Measurements from ENCODE around the gene GSTA5. TPM values are rescaled to one million over a fixed set of nuclear protein-coding genes. Genes with fewer than 3 reads are reported as not detected.
"Not testable (repeated sequence)": the region's sequence is repeated elsewhere in the genome, so short reads cannot be mapped to it uniquely, and the experiment has no call there.

Gene GSTA5
- polyA plus RNA-seq, 12 donors = not detected

DNA sequence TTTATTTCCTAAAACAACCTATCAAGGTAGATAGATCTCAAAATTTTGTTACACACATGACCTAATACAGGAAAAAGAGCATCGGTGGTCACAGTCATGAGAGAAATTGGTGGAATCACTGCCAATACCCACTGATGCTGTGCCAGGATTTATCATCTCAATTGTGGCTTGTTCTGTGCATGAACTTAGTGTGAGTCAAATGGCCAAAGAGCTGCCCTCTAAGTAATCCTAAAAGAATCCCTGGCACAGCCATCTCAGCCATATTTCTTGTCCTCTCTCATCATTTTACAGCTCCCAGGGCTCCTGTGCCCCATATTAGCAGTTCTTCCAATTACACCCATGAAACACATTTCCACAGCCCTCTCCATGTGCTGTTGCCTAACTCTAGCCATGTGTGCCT lies 6.1 kb downstream of the GSTA5 start:
- no peak for DNase-seq

DNA sequence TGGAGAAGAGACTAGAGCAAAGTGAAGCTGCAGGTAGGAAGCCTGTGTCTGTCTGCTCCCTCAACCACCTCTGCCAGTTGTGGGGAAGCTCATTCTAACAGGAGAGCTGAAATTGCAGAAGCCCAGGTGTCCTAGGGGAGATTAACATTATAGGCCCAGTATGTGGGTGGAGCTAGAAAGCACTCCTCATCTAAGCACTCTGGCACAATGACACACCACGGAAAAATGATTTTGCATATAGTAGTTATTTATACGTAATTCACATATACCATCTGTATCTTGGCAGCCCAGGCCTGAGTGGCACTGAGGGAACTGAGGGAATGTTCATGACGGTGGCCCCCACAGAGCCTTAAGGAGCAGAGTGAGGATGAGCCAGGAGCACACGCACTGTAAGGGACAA lies 9.7 kb downstream of the GSTA5 start:
- not testable (repeated sequence) for DNase-seq

DNA sequence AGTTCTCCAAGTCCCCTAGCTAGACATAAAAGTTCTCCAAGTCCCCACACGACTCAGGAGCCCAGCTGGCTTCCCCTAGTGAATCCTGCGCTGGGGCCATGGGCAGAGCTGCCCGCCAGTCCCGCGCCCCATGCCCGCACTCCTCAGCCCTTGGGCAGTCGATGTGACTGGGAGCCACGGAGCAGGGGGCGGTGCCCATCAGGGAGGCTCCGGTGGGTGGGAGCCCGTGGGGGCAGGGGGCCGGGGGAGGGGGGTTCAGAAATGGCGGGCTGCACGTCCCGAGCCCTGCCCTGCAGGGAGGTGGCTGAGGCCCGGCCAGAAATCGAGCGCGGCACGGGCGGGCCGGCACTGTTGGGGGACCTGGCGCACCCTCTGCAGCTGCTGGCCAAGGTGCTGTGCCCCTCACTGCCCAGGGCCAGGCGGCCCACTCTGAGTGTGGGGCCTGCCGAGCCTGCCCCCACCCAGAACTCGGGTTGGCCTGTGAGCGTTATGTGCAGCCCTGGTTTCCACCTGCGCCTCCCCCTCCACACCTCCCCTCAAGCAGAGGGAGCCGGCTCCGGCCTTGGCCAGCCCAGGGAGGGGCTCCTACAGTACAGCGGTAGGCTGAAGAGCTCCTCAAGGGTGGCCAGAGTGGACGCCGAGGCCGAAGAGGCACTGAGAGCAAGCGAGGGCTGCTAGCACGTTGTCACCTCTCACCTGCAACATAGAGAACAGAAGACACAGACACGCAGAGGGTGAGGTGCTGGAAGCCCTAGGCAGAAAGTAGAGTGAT lies 11.4 kb downstream of the GSTA5 start:
- no peak for DNase-seq

DNA sequence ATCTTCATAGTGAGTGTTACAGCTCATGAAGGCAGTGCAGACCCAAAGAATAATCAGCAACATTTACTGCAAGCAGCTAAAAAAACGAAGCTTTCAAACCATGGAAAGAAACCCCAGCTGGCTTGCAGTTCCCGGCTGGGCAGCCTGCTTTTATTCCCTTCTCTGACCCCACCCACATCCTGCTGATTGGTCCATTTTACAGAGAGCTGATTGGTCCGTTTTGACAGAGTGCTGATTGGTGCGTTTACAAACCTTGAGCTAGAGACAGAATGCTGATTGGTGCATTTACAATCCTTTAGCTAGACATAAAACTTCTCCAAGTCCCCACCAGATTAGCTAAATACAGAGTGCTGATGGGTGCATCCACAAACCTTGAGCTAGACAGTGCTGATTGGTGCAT lies 12.0 kb downstream of the GSTA5 start:
- DNase-seq = not testable (repeated sequence)

DNA sequence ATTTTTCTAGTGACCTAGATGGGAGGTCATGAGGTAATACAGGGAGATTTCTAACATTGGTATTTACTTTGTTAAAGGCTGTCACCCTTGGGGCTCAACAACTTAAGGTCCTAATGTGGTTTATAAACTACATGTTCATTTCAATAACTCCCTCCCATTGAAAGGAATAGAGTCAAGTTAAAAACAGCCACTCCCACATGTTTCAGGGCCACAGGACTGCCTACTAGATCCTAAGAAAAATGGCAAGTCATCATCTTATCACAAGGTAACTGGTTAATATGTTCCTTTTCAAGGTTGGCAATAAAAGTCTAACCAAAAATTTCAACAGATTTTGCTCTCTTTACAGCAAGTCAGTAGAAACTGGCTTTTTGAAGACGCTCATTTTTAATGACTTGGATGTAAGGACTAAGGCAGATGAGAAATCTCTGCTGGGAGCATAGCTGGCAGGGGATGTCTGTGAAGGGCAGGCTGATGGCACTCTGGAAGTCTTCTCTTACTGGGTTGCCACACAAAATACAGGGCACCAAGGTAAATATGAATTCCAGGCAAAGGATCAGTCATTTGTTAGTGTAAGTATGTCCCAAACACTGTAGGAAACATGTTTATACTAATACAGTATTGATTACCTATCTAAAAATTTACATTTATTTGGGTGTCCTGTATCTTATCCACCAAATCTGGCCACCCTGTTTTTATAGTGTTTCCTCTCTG lies 13.4 kb downstream of the GSTA5 start:
- DNase-seq = not testable (repeated sequence)

DNA sequence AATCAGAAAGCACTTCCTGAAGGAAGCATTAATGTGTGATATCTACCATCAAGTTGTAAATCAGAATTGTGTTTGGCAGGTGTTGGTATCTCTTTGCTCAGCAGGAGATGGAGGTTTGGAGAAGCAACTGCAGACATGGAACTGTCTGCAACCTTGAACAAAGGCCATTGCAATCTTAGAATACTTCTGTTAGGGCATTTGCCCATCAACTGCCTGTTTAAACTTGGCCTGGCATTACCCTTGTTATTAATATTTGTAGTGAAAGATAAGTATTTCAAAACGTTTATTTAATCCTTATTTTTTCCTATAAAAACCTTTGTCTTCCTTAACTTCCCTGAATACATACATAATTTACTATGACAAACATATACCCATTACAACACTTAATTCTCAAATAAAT lies 14.1 kb downstream of the GSTA5 start:
- no peak for DNase-seq

DNA sequence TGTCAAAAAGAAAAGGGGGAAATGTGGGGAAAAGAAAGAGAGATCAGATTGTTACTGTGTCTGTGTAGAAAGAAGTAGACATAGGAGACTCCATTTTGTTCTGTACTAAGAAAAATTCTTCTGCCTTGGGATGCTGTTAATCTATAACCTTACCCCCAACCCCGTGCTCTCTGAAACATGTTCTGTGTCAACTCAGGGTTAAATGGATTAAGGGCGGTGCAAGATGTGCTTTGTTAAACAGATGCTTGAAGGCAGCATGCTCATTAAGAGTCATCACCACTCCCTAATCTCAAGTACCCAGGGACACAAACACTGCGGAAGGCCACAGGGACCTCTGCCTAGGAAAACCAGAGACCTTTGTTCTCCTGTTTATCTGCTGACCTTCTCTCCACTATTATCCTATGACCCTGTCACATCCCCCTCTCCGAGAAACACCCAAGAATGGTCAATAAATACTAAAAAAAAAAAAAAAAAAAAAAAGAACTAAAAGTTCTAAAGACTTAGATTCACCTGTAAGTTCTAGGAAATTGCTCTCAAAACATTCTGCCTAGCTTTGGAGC lies 14.6 kb downstream of the GSTA5 start:
- DNase-seq = not testable (repeated sequence)

DNA sequence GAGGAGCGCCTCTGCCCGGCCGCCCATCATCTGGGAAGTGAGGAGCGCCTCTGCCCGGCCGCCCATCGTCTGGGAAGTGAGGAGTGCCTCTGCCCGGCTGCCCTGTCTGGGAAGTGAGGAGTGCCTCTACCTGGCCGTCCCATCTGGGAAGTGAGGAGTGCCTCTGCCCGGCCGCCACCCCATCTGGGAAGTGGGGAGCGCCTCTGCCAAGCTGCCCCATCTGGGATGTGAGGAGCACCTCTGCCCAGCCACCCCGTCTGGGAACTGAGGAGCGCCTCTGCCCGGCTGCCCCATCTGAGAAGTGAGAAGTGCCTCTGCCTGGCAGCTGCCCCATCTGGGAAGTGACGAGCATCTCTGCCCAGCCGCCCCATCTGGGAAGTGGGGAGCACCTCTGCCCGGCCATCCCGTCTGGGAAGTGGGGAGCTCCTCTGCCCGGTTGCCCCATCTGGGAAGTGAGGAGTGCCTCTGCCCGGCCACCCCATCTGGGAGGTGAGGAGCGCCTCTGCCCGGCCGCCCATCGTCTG lies 15.3 kb downstream of the GSTA5 start:
- DNase-seq = not testable (repeated sequence)

DNA sequence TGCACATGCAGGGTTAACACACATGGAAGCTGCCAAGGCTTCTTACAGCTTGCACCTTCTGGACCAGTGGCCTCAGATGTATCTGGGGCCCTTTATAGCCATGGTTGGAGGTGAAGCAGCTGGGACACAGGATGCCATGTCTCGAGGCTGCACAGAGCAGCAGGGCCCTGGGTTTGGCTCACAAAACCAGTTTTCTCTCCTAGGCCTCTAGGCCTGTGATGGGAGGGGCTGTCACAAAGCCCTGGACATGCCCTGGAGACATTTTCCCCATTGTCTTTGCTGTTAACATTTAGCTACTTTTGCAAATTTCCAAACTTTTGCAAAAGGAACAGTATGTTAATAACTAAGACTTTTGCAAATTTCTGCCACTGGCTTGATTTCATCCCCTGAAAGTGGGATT lies 18.8 kb downstream of the GSTA5 start:
- no peak for DNase-seq

DNA sequence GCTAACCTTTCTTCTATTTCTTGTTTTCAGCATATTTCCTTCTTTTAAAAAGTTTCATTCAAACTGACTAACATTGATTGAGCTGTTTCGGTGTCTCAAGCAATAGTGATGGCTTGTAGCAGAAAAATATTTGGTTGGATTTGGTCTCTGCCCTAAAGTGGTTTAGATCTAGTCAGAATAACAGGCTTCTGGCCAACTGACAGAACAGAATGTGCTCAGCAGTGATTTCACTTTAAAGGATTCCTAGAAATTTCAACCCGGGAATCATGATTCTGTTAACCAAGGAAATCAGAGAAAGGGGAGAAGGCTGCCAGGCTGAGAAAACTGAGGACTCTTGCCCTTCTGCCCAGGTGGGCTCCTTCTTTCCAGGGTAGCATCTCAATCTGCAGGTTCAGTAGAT lies 20.4 kb downstream of the GSTA5 start:
- no peak for DNase-seq

DNA sequence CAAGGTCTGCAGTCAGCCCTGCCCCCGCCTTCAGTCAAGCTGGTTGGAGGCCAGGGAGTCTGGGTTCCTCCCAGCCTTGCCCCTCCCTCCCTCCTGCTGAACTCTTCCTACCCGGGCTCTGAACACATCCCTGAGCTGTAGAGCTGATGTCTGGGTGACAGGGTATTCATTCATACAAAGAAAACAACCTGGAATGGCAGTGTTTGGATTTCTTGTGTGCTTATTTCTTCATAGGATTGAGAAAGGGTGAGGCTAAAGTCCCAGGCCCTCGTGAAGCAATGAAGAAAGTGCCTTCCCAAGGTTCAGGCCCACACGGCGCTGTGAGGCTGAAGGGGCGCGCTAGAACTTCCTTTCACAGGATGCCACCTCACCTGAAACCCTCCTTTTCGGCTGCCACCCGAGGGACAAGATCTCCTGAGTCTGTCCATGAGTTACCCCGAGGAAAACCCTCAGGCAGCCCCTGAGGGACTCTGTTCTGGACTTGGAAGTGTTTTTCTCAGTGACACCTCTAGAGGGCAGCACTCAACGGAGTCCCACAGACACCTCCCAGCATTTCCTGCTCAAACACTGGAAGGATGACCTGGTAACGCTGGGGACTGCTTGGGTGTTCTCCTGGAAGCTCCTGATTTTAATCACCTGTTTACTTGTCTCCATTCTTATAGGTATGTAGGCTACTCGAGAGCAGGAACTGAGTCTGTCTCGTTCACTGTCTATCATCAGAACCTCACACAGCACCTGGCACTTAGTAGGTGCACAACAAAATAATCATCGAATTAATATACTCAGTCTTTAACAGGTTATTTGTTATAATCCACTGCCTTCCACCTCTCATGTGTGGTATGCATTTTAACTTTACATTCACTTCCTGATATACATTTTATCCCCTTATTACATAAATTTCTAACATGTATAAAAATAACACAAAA lies 25.2 kb downstream of the GSTA5 start:
- no peak for DNase-seq

DNA sequence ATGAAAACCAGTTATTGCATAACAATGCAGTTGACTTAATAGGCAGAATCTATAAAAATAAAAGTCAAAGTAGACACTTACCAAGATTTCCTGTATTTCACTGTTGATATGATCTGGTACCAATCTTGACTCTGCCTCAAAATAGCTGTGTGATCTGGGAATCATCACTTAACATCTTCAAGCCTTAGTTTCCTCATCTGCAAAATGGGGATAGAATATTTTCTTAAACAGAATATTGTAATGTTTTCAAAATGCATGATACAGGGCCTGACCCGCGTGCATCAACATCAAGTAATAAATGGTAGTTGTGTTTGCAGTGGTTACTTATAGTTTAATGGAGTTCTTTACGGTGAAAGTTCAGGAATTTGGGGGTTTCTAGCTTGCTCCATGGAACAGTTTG lies 26.1 kb downstream of the GSTA5 start:
- not testable (repeated sequence) for DNase-seq

DNA sequence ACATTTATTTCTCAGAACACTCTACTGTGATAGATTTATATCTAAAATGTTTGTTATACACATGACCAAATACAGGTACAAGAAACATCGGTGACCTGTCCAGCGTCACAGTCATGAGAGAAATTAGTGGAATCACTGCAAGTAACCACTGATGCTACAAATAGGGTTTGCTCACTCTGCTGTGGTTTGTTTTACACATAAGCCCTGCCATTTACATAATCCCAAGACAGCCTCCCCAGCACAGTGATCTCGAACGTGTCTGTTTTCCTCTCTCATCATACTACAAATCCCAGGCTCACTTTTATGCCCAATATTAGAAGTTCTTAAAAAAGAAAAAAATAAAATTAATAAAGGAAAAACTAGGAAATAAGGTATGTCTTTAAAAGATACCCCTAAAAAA lies 30.8 kb downstream of the GSTA5 start:
- DNase-seq = not testable (repeated sequence)

DNA sequence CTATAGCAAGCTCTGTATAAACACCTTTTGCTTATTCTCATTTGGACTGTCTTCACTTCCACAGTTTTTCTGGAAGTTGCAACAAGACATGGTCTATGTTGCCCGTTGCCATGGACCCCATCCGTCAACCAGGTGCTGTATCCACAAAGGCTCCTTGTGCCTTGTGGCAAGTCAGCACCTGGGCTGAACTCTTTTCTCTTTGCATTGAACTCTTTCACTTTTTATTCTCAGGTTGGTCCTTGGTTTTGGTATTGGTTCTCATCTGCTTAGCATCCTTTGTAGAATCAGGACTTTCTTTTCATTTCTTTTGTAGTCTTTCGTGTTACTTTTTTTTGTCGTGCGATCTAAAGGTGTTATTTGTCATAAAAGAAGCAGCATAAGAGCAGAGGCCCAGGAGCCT lies 32.0 kb downstream of the GSTA5 start:
- DNase-seq = no peak

DNA sequence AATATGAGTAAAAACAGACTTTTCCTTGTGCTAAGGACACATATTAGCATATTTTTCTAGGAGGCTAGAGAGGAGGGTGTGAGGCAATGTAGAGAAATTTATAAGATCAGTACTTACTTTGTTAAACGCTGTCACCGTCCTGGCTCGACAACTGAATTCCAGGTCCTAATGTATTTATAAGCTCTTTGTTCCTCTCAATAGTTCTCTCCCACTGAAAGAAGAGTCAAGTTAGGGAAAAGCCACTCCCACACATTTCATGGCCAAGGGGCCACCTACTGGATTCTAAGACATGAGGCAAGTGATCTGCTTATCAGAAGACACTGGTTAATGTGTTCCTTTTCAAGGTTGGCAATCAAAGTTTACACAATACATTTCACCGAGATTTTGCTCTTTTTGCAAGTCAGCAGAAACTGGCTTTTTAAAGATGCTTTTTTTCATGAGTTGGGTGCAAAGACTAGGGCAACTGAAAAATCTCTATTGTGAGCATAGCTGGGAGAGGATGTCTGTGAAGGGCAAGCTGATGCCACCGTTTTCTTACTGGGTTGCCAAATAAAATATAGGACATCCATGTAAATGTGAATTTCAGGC lies 36.9 kb downstream of the GSTA5 start, which contains the start of gene GSTA1:
GSTA1 (minus strand) TSS at position 149 of the 588 bp plus-strand sequence. CDS start 4,549 bp downstream, outside the sequence.
- not testable (repeated sequence) for DNase-seq

DNA sequence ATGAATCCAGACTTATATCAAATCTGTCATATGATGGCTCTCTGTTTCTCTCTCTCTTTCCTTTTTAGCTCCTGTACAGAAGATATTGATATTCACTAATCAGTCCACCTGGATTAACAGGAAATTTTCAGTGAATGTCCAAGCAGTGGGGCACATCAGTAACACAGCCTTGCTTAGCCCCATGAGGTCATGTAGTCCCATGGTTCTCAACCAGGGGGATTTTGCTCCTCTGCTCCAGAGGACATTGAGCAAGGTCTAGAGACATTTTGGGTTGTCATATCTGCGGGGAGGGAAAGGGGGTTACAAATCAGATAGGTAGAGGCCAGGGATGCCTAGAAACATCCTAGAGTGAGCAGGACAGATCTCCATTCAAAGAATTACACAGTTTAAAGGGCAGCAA lies 37.8 kb downstream of the GSTA5 start:
- DNase-seq = no peak

DNA sequence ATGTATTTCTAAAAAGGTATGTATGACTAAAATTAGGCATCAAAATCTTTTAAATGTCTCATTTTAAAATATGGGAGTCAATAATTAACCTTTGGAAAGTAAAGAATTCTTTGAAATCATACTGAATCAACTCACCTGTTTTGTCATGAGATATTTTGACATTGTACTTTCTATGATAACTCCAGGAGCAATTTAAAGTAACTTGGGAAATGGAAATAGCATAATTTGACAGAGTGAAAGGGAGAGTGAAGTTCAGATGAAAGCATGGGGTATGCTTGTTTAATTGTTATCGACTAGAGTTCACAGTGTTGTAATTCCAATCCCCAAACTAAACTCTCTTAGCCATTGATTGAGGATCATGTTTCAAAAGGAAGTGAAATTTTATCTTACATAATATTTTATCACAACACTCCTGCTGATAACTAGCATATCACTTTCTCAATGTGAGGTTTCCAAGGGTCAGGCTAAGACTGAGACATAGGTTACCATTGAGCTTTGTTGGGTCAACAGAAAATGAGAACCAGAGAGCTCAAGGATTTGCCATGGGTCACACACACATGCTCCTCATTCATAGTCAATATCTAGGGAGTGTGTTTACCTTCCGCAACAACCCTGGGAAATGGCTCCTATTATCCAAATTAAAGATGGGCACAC lies 39.3 kb downstream of the GSTA5 start:
- no peak for DNase-seq

DNA sequence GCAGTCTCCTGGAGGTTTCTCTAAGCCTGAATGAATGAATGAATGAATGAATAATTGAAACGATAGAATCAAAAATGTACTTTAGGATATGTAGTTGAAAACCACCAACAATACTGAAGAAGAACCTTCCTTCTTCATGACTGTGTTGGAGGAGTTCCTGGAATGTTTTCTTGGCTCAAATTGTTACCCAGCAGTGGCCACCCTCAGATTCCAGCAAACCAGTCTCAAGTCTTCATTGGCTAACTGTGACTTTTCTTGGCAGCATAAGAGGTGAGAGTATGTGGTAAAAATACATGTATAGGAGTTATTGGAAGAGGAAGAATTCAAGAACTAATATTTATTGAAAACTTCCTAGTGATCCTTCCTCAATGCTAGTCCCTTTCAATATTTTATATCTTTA lies 41.3 kb downstream of the GSTA5 start:
- DNase-seq = not testable (repeated sequence)

DNA sequence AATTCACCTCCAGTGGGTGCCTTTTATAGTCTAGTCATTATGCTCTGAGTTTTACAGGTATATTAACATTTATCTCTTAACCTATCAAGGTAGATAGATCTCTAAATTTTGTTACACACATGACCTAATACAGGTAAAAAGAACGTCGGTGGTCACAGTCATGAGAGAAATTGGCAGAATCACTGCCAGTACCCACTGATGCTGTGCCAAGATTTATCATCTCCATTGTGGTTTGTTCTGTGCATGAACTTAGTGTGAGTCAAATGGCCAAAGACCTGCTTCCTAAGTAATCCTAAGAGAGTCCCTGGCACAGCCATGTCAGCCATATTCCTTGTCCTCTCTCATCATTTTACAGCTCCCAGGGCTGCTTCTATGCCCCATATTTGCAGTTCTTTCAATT lies 46.2 kb downstream of the GSTA5 start:
- DNase-seq = not testable (repeated sequence)

DNA sequence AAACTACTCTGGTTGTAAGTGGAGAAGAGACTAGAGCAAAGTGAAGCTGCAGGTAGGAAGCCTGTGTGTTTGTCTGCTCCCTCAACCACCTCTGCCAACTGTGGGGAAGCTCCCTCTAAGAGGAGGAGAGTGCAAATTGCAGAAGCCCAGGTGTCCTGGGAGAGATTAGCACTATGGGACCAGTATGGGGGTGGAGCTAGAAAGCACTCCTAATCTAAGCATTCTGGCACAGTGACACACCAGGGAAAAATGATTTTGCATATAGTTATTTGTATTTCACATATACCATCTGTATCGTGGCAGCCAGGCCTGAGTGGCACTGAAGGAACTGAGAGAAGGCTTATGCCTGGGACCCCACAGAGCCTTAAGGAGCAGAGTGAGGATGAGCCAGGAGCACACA lies 49.8 kb downstream of the GSTA5 start:
- no peak for DNase-seq

DNA sequence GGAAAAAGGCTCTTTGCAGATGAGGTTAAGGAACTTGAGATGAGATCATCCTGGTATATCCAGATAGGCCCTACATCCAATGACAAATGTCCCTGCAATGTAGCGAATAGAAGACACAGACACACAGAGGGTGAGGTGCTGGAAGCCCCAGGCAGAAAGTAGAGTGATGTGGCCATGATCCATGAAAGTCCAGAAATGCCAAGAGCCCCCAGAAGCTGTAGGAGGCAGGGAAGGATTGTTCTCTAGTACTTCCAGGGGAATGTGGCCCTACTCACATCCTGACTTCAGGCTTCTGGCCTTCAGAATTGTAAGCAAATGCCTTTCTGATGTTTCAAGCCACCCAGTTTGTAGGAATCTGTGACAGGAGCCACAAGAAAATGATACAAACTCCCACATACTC lies 51.0 kb downstream of the GSTA5 start:
- not testable (repeated sequence) for DNase-seq
